HepG2 (cell line): ENCODE results near the gene GAN. TPM values are rescaled to one million over a fixed set of nuclear protein-coding genes. Genes with fewer than 3 reads are reported as not detected.

Experiments
- ATAC-seq: fragments of 200-7000 bp; cut with Tn5 transposase; 3 replicates; pipeline ENCODE4 v1.9.1; 2020; ENCODE audit warnings: mild to moderate bottlenecking, moderate library complexity
- BruUV-seq: library from RNA; stranded (reverse); fragments of 400-500 nt; replicated peaks from 2 replicates; lab custom pipeline; 2021; lab: Mats Ljungman, UMichigan
- CTCF ChIA-PET: fragments of 300-600 bp; formaldehyde crosslinking; extraction: SDS; loops from one replicate; lab custom pipeline; 2021; ENCODE audit warnings: low total read pairs, inconsistent platforms, low intra/inter-chr PET ratio; lab: Yijun Ruan, JAX
- POLR2A ChIA-PET: fragments of 350-600 bp; sonication (Branson Sonifier 250); formaldehyde crosslinking; loops from one replicate; lab custom pipeline; 2020; ENCODE audit warnings: antibody characterized with exemption, inconsistent platforms; lab: Yijun Ruan, JAX
- DNase-seq: peaks from one replicate; pipeline ENCODE4 v3.0.0-alpha.2; 2015; ENCODE audit warnings: low spot score
- FAIRE-seq: peaks from 3 replicates; lab custom pipeline; 2011; peaks lifted over from hg19 to GRCh38; lab: Jason Lieb, UNC
- H2AFZ ChIP-seq: one replicate; pipeline ENCODE4 v1.6.1; 2011; ENCODE audit warnings: low read length, inconsistent platforms
- H3K27ac ChIP-seq: fragments of 300-600 bp; 3 replicates; pipeline ENCODE4 v1.8.0; 2011; ENCODE audit warnings: mixed run types, mild to moderate bottlenecking, mixed read lengths, low read length, inconsistent platforms; ENCODE audit not compliant: insufficient read depth; ENCODE audit errors: extremely low read length
- H3K27me3 ChIP-seq, 2 experiments: fragments of 200-600 bp in 1 of 2; 2 replicates in 1 of 2; 3 replicates in 1 of 2; pipeline versions ENCODE4 v1.6.0 to v1.8.0; 2011; ENCODE audit warnings: low read length in 2 of 2, mild to moderate bottlenecking in 2 of 2, moderate library complexity in 2 of 2, inconsistent platforms in 1 of 2; ENCODE audit not compliant: insufficient read depth in 2 of 2, control insufficient read depth in 1 of 2
- H3K36me3 ChIP-seq, 2 experiments: fragments of 200-600 bp in 1 of 2; replicated peaks in 1 of 2; 2 replicates in 1 of 2; 3 replicates in 1 of 2; pipeline versions ENCODE4 v1.5.1 to v1.8.0; 2011; ENCODE audit warnings: low read length in 2 of 2, inconsistent platforms in 1 of 2; ENCODE audit not compliant: insufficient read depth in 2 of 2, control insufficient read depth in 1 of 2
- H3K4me1 ChIP-seq: 2 replicates; pipeline ENCODE4 v1.5.1; 2012; ENCODE audit warnings: low read length, inconsistent platforms; ENCODE audit not compliant: insufficient read depth
- H3K4me2 ChIP-seq: 2 replicates; pipeline ENCODE4 v1.6.0; 2011; ENCODE audit warnings: low read depth, low read length, inconsistent platforms
- H3K4me3 ChIP-seq, 3 experiments: fragments of 200-600 bp in 1 of 3; sonication (generic), shearing (Covaris generic) in 1 of 3; replicated peaks in 1 of 3; 2 replicates each; pipeline ENCODE4 v1.5.1; 2011 to 2016; ENCODE audit warnings: low read length in 3 of 3, inconsistent platforms in 2 of 3, low read depth in 2 of 3, mild to moderate bottlenecking in 2 of 3, control low read depth in 1 of 3, mixed read lengths in 1 of 3; ENCODE audit not compliant: insufficient read depth in 1 of 3
- H3K79me2 ChIP-seq: one replicate; pipeline ENCODE4 v1.6.1; 2011; ENCODE audit warnings: low read length, inconsistent platforms; ENCODE audit not compliant: insufficient read depth
- H3K9ac ChIP-seq: 2 replicates; pipeline ENCODE4 v1.6.0; 2011; ENCODE audit warnings: mild to moderate bottlenecking, low read depth, low read length, inconsistent platforms; ENCODE audit not compliant: insufficient read depth
- H3K9me3 ChIP-seq: 2 replicates; pipeline ENCODE4 v1.5.1; 2012; ENCODE audit warnings: mild to moderate bottlenecking, low read length
- H4K20me1 ChIP-seq: 2 replicates; pipeline ENCODE4 v1.6.0; 2011; ENCODE audit warnings: inconsistent platforms, mild to moderate bottlenecking, low read length, moderate library complexity; ENCODE audit not compliant: insufficient read depth
- BORCS8-MEF2B ChIP-seq: sonication (generic); formaldehyde crosslinking; IDR thresholded peaks from 2 replicates; pipeline ENCODE4 v1.8.0; 2022; ENCODE audit warnings: mild to moderate bottlenecking, missing genetic modification reagents
- NPAS2 ChIP-seq: sonication (generic); formaldehyde crosslinking; IDR thresholded peaks from 2 replicates; pipeline ENCODE4 v1.8.0; 2022; ENCODE audit warnings: mild to moderate bottlenecking, missing genetic modification reagents, borderline replicate concordance
- PCBP1 ChIP-seq: fragments of 200-400 bp; formaldehyde crosslinking; IDR thresholded peaks from 2 replicates; pipeline ENCODE4 v1.6.1; 2017; ENCODE audit warnings: mild to moderate bottlenecking, low read depth, low read length, borderline replicate concordance
- POLR2AphosphoS5 ChIP-seq: IDR thresholded peaks from 2 replicates; pipeline ENCODE4 v1.6.1; 2012; ENCODE audit warnings: low read depth, low read length
- TBL1XR1 ChIP-seq: fragments of 150-350 bp; IDR thresholded peaks from 2 replicates; pipeline ENCODE4 v1.6.1; 2014; ENCODE audit warnings: borderline replicate concordance, low read length; ENCODE audit not compliant: partially characterized antibody
- ZHX1 ChIP-seq: sonication (generic); formaldehyde crosslinking; IDR thresholded peaks from 2 replicates; pipeline ENCODE4 v1.8.1; 2022; ENCODE audit warnings: low read depth, mild to moderate bottlenecking, missing genetic modification reagents
- ZNF34 ChIP-seq: sonication (generic); formaldehyde crosslinking; IDR thresholded peaks from 2 replicates; pipeline ENCODE4 v1.4.0; 2020; ENCODE audit warnings: mild to moderate bottlenecking, missing genetic modification reagents, borderline replicate concordance
- ZNF616 ChIP-seq: sonication (generic); formaldehyde crosslinking; IDR thresholded peaks from 2 replicates; pipeline ENCODE4 v1.5.0; 2020; ENCODE audit warnings: low read depth, mild to moderate bottlenecking, missing genetic modification reagents
- ZNF746 ChIP-seq: sonication (generic); formaldehyde crosslinking; IDR thresholded peaks from 2 replicates; pipeline ENCODE4 v1.8.0; 2022; ENCODE audit warnings: mild to moderate bottlenecking, missing genetic modification reagents
- WGBS: methylation state at CpG from one replicate; pipeline ENCODE4 v1.1.6; 2017; ENCODE audit warnings: low lambda C conversion rate; 5-methylcytosine and 5-hydroxymethylcytosine counted together
- in situ Hi-C: cut with HindIII; loops from 2 replicates; pipeline ENCODE4 v1.10.0; 2017; ENCODE audit warnings: low pct_unique_long_range_greater_than_20kb; ENCODE audit not compliant: extremely low pct_ligation_motif_present
- intact Hi-C: fragments of 100-400 bp; cut with micrococcal nuclease; formaldehyde crosslinking; loops from one replicate; pipeline ENCODE4 v1.10.0; 2022; ENCODE audit not compliant: unreplicated experiment
- polyA plus RNA-seq, 8 experiments: library from polyadenylated mRNA; depleted of rRNA in 3 of 8; stranded (reverse) in 7 of 8; unstranded in 1 of 8; fragments of >200 nt; fragmentation: Illumina TruSeq in 4 of 8; extraction: Trizol in 4 of 8; gene quantifications; 2 replicates each; pipeline versions ENCODE4 v1.2.1 to v1.2.3, GENCODE V29; 2011 to 2016; ENCODE audit warnings: low read depth in 4 of 8, missing spikeins in 1 of 8, mixed read lengths in 1 of 8; ENCODE audit not compliant: insufficient read depth in 1 of 8
- total RNA-seq, 5 experiments: library from RNA; depleted of rRNA; stranded (reverse); fragments of >200 nt; fragmentation: Illumina TruSeq; extraction: Trizol; gene quantifications; 2 replicates each; pipeline ENCODE4 v1.2.3, GENCODE V29; 2016; ENCODE audit warnings: low read depth in 1 of 5

Gene GAN
- total and polyA plus RNA-seq, 2 of the 13 experiments (the other 11 are each of a cell fraction or from before 2014, with no cell fraction given): 4.3 to 11.0 TPM

GRCh38 chr16:81275795-81276194 lies 39.0 kb upstream of the GAN start:
- peak; percentile 36 for ATAC-seq
- peaks cover 2 to 38% of the 10 kb centered on the region in 2 experiments; a peak in 3 of 5 replicates for H3K27me3 ChIP-seq
- peaks cover 7% of the 10 kb centered on the region; the same call in 1 of the 2 replicates for H3K4me1 ChIP-seq
- in situ Hi-C loops: no loop called here
- CTCF ChIA-PET: no interaction called here
- H3K4me2 ChIP-seq: no peak overlapping the region
- H3K9ac ChIP-seq: no peak overlapping the region
- no peaks in the 10 kb centered on the region for H3K9me3 ChIP-seq
- no peaks in the 10 kb centered on the region for H3K36me3 ChIP-seq
- no peak overlapping the region for H3K4me3 ChIP-seq
- TF ChIP-seq POLR2AphosphoS5 (no peak), ZHX1 (no peak), BORCS8-MEF2B (CRISPR knock-in tag) (no peak), TBL1XR1 (no peak), NPAS2 (no peak), ZNF34 (CRISPR knock-in tag) (no peak), ZNF746 (CRISPR knock-in tag) (no peak), PCBP1 (no peak), ZNF616 (CRISPR knock-in tag) (no peak)
- no peak overlapping the region for H2AFZ ChIP-seq
- intact Hi-C loops: no loop called here
- 48% methylated on average over 8 of the region's 9 CpGs for WGBS
- POLR2A ChIA-PET: no interaction called here
- no peaks in the 10 kb centered on the region for H4K20me1 ChIP-seq
- H3K27ac ChIP-seq: no peak overlapping the region
- no peak for DNase-seq
- BruUV-seq: no TSS peak
- no peaks in the 10 kb centered on the region for H3K79me2 ChIP-seq
- FAIRE-seq: no peak
